K562 (cell line): ENCODE measurements around the gene GATAD2B.

Experiments used
- LEF1 ChIP-seq: fragments of 450-650 bp; IDR thresholded peaks from 2 replicates; pipeline ENCODE4 v1.6.1; 2016; ENCODE audit warnings: mild to moderate bottlenecking
- PTTG1 ChIP-seq: fragments of 450-650 bp; IDR thresholded peaks from 2 replicates; pipeline ENCODE4 v1.6.1; 2016; ENCODE audit warnings: low read depth, mild to moderate bottlenecking, missing genetic modification characterization, missing compliant biosample characterization
- ZNF263 ChIP-seq: sonication (generic); formaldehyde crosslinking; IDR thresholded peaks from 2 replicates; pipeline ENCODE4 v1.8.0; 2022; ENCODE audit warnings: mild to moderate bottlenecking, missing genetic modification reagents, borderline replicate concordance
- TF ChIP-seq, protein P1 (sequence below): fragments of 450-650 bp; IDR thresholded peaks from 2 replicates; pipeline ENCODE4 v1.6.1; 2018; ENCODE audit not compliant: partially characterized antibody
- TF ChIP-seq, protein P2 (sequence below), 3 experiments: IDR thresholded peaks in 2 of 3; conservative IDR thresholded peaks in 1 of 3; 2 replicates each; pipeline ENCODE4 v1.5.1; 2011 to 2012; ENCODE audit warnings: low read length in 3 of 3, mild to moderate bottlenecking in 3 of 3, control low read depth in 2 of 3, improper control_type of control experiment in 1 of 3, inconsistent platforms in 1 of 3, low read depth in 1 of 3, mixed read lengths in 1 of 3, moderate library complexity in 1 of 3; ENCODE audit not compliant: insufficient read depth in 2 of 3

DNA sequence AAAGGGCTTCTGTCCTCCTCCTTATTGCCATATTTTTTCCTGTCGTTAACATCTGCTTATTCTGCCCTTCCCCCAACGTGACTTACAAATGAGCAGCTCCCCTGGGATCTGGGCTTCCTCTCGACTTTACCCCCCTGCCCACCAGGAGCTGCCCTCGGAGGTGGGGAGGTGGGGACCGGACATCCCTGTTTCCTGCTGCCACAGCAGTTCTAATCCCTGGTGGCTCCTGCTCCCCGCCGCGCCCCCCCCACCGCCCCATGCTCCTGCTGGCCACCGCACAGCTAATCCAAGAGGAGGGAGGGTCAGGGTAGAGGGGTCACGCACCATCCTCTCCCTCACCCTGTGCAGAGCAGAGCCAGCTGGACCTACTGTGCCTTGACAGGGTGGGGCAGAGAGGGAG is 152.0 kb downstream of the GATAD2B start:
- TF ChIP-seq, protein P1, sequence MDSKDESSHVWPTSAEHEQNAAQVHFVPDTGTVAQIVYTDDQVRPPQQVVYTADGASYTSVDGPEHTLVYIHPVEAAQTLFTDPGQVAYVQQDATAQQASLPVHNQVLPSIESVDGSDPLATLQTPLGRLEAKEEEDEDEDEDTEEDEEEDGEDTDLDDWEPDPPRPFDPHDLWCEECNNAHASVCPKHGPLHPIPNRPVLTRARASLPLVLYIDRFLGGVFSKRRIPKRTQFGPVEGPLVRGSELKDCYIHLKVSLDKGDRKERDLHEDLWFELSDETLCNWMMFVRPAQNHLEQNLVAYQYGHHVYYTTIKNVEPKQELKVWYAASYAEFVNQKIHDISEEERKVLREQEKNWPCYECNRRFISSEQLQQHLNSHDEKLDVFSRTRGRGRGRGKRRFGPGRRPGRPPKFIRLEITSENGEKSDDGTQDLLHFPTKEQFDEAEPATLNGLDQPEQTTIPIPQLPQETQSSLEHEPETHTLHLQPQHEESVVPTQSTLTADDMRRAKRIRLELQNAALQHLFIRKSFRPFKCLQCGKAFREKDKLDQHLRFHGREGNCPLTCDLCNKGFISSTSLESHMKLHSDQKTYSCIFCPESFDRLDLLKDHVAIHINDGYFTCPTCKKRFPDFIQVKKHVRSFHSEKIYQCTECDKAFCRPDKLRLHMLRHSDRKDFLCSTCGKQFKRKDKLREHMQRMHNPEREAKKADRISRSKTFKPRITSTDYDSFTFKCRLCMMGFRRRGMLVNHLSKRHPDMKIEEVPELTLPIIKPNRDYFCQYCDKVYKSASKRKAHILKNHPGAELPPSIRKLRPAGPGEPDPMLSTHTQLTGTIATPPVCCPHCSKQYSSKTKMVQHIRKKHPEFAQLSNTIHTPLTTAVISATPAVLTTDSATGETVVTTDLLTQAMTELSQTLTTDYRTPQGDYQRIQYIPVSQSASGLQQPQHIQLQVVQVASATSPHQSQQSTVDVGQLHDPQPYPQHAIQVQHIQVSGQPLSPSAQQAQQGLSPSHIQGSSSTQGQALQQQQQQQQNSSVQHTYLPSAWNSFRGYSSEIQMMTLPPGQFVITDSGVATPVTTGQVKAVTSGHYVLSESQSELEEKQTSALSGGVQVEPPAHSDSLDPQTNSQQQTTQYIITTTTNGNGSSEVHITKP: no peak
- TF ChIP-seq LEF1 (no peak), ZNF263 (CRISPR knock-in tag) (no peak), PTTG1 (tag) (no peak)
- TF ChIP-seq, protein P2, sequence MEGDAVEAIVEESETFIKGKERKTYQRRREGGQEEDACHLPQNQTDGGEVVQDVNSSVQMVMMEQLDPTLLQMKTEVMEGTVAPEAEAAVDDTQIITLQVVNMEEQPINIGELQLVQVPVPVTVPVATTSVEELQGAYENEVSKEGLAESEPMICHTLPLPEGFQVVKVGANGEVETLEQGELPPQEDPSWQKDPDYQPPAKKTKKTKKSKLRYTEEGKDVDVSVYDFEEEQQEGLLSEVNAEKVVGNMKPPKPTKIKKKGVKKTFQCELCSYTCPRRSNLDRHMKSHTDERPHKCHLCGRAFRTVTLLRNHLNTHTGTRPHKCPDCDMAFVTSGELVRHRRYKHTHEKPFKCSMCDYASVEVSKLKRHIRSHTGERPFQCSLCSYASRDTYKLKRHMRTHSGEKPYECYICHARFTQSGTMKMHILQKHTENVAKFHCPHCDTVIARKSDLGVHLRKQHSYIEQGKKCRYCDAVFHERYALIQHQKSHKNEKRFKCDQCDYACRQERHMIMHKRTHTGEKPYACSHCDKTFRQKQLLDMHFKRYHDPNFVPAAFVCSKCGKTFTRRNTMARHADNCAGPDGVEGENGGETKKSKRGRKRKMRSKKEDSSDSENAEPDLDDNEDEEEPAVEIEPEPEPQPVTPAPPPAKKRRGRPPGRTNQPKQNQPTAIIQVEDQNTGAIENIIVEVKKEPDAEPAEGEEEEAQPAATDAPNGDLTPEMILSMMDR (IDR thresholded peaks at IDR 0.05 in 2 of 3, conservative IDR thresholded peaks at IDR 0.05 in 1 of 3; ENCODE audit: insufficient read depth in 2 of 3, low read depth in 1 of 3, low read length in 3 of 3): no peak
